H9 (cell line): ENCODE measurements around the gene RNF214. TPM values are rescaled to one million over a fixed set of nuclear protein-coding genes. Genes with fewer than 3 reads are reported as not detected.

Experiments used
- DNase-seq: peaks from one replicate; pipeline ENCODE4 v3.0.0-alpha.2; 2017
- H2AFZ ChIP-seq: one replicate; pipeline ENCODE4 v1.6.1; 2013; ENCODE audit warnings: mild to moderate bottlenecking, low read length, control low read depth, moderate library complexity
- H2AK5ac ChIP-seq: 2 replicates; pipeline ENCODE4 v1.6.1; 2013; ENCODE audit warnings: low read length, control low read depth, mixed read lengths; ENCODE audit not compliant: insufficient read length
- H2BK120ac ChIP-seq: one replicate; pipeline ENCODE4 v1.6.1; 2013; ENCODE audit warnings: low read depth, mild to moderate bottlenecking, low read length, control low read depth, inconsistent platforms; ENCODE audit not compliant: poor library complexity, severe bottlenecking
- H2BK12ac ChIP-seq: 2 replicates; pipeline ENCODE4 v1.6.1; 2013; ENCODE audit warnings: low read length, control low read depth, mixed read lengths, low read depth; ENCODE audit not compliant: insufficient read length
- H2BK15ac ChIP-seq: 2 replicates; pipeline ENCODE4 v1.6.1; 2013; ENCODE audit warnings: low read depth, low read length, control low read depth
- H2BK20ac ChIP-seq: one replicate; pipeline ENCODE4 v1.6.1; 2013; ENCODE audit warnings: low read depth, mild to moderate bottlenecking, low read length, control low read depth, inconsistent platforms; ENCODE audit not compliant: poor library complexity, severe bottlenecking
- H2BK5ac ChIP-seq: 2 replicates; pipeline ENCODE4 v1.6.1; 2013; ENCODE audit warnings: low read length, control low read depth, mixed read lengths; ENCODE audit not compliant: insufficient read length
- H3K14ac ChIP-seq: 2 replicates; pipeline ENCODE4 v1.6.1; 2013; ENCODE audit warnings: low read length, control low read depth; ENCODE audit not compliant: insufficient read depth
- H3K18ac ChIP-seq: 2 replicates; pipeline ENCODE4 v1.6.1; 2013; ENCODE audit warnings: low read depth, mild to moderate bottlenecking, mixed read lengths, low read length, control low read depth; ENCODE audit not compliant: insufficient read length
- H3K23ac ChIP-seq: 2 replicates; pipeline ENCODE4 v1.6.1; 2013; ENCODE audit warnings: low read length, control low read depth, mixed read lengths, low read depth; ENCODE audit not compliant: insufficient read length
- H3K23me2 ChIP-seq: 2 replicates; pipeline ENCODE4 v1.6.1; 2013; ENCODE audit warnings: low read depth, mild to moderate bottlenecking, mixed read lengths, low read length, control low read depth; ENCODE audit not compliant: insufficient read length, poor library complexity, severe bottlenecking
- H3K27ac ChIP-seq: 2 replicates; pipeline ENCODE4 v1.5.1; 2013; ENCODE audit warnings: low read length, control low read depth, mixed read lengths, low read depth; ENCODE audit not compliant: insufficient read length
- H3K27me3 ChIP-seq: 2 replicates; pipeline ENCODE4 v1.6.1; 2013; ENCODE audit warnings: low read length, control low read depth, inconsistent platforms; ENCODE audit not compliant: insufficient read depth
- H3K4ac ChIP-seq: 2 replicates; pipeline ENCODE4 v1.6.1; 2013; ENCODE audit warnings: low read depth, mild to moderate bottlenecking, control low read depth, inconsistent platforms, low read length, moderate library complexity
- H3K4me1 ChIP-seq: 2 replicates; pipeline ENCODE4 v1.6.1; 2013; ENCODE audit warnings: low read length, control low read depth, inconsistent platforms; ENCODE audit not compliant: insufficient read depth
- H3K4me2 ChIP-seq: 2 replicates; pipeline ENCODE4 v1.6.1; 2013; ENCODE audit warnings: low read length, control low read depth, mixed read lengths; ENCODE audit not compliant: insufficient read length, insufficient read depth
- H3K56ac ChIP-seq: 2 replicates; pipeline ENCODE4 v1.6.1; 2013; ENCODE audit warnings: low read depth, mild to moderate bottlenecking, mixed read lengths, low read length, control low read depth; ENCODE audit not compliant: insufficient read length
- H3K79me1 ChIP-seq: 2 replicates; pipeline ENCODE4 v1.6.1; 2013; ENCODE audit warnings: low read depth, mild to moderate bottlenecking, moderate library complexity, low read length, control low read depth, inconsistent platforms; ENCODE audit not compliant: insufficient read depth, poor library complexity, severe bottlenecking
- H3K79me2 ChIP-seq: 2 replicates; pipeline ENCODE4 v1.6.1; 2013; ENCODE audit warnings: low read length, control low read depth, inconsistent platforms; ENCODE audit not compliant: insufficient read depth
- H3K9ac ChIP-seq: 2 replicates; pipeline ENCODE4 v1.6.1; 2013; ENCODE audit warnings: low read length, control low read depth, mixed read lengths; ENCODE audit not compliant: insufficient read length; ENCODE audit errors: extremely low read depth
- H3K9me3 ChIP-seq: one replicate; pipeline ENCODE4 v1.6.1; 2013; ENCODE audit warnings: low read depth, low read length, inconsistent platforms; ENCODE audit not compliant: control insufficient read depth
- H3T11ph ChIP-seq: one replicate; pipeline ENCODE4 v1.6.1; 2013; ENCODE audit warnings: mild to moderate bottlenecking, low read length, control low read depth, inconsistent platforms
- H4K20me1 ChIP-seq: one replicate; pipeline ENCODE4 v1.6.1; 2013; ENCODE audit not compliant: control insufficient read depth, insufficient read length, insufficient read depth
- H4K5ac ChIP-seq: 2 replicates; pipeline ENCODE4 v1.6.1; 2013; ENCODE audit warnings: low read depth, mild to moderate bottlenecking, mixed read lengths, low read length, control low read depth; ENCODE audit not compliant: insufficient read length
- H4K8ac ChIP-seq: replicated peaks from 2 replicates; pipeline ENCODE4 v1.6.1; 2013; ENCODE audit warnings: low read length, control low read depth, mixed read lengths, low read depth; ENCODE audit not compliant: insufficient read length
- H4K91ac ChIP-seq: 2 replicates; pipeline ENCODE4 v1.6.1; 2013; ENCODE audit warnings: low read depth, mild to moderate bottlenecking, moderate library complexity, mixed read lengths, low read length, control low read depth; ENCODE audit not compliant: insufficient read length
- H3K27ac Mint-ChIP-seq, 3 experiments: 2 replicates in 2 of 3; 3 replicates in 1 of 3; pipeline ENCODE4 v1.8.0; 2020 to 2021; ENCODE audit warnings: mixed read lengths in 3 of 3, mild to moderate bottlenecking in 1 of 3, moderate library complexity in 1 of 3
- H3K27me3 Mint-ChIP-seq: 2 replicates; pipeline ENCODE4 v1.8.0; 2021; ENCODE audit warnings: low read depth, mild to moderate bottlenecking, moderate library complexity, mixed read lengths
- H3K36me3 Mint-ChIP-seq, 3 experiments: 2 replicates in 2 of 3; 3 replicates in 1 of 3; pipeline ENCODE4 v1.8.0; 2020 to 2021; ENCODE audit warnings: low read depth in 3 of 3, mixed read lengths in 3 of 3; ENCODE audit not compliant: insufficient read depth in 1 of 3
- H3K4me1 Mint-ChIP-seq, 2 experiments: 2 replicates each; pipeline ENCODE4 v1.8.0; 2020; ENCODE audit warnings: mixed read lengths in 2 of 2
- H3K4me3 Mint-ChIP-seq, 2 experiments: 2 replicates in 1 of 2; 3 replicates in 1 of 2; pipeline ENCODE4 v1.8.0; 2020 to 2021; ENCODE audit warnings: mild to moderate bottlenecking in 2 of 2, mixed read lengths in 2 of 2, moderate library complexity in 1 of 2
- H3K9me3 Mint-ChIP-seq, 2 experiments: 2 replicates in 1 of 2; 3 replicates in 1 of 2; pipeline ENCODE4 v1.8.0; 2020; ENCODE audit warnings: mild to moderate bottlenecking in 2 of 2, mixed read lengths in 2 of 2, moderate library complexity in 1 of 2
- CTCF ChIP-seq: fragments of 200-600 bp; sonication (generic); conservative IDR thresholded peaks from 3 replicates; pipeline ENCODE4 v1.8.0; 2021; ENCODE audit warnings: antibody characterized with exemption, mild to moderate bottlenecking
- WGBS: extraction: QIAGEN DNeasy Blood & Tissue Kit; methylation state at CpG from one replicate; pipeline ENCODE4 v1.1.7; 2013; ENCODE audit warnings: missing lambda C conversion rate, low lambda C conversion rate, mixed read lengths; ENCODE audit not compliant: insufficient read length; ENCODE audit errors: extremely low coverage; 5-methylcytosine and 5-hydroxymethylcytosine counted together
- total RNA-seq: library from RNA; stranded (reverse); gene quantifications from 2 replicates; pipeline ENCODE4 v1.2.1, GENCODE V29; 2021

RNF214 gene
- total RNA-seq, 1 experiment from 2014 or later: 26.0 TPM

- no peaks in the 10 kb centered on the region; a peak in 1 of 5 replicates for H3K9me3 Mint-ChIP-seq
- H3K9me3 ChIP-seq: no peaks in the 10 kb centered on the region
- H3K27me3 ChIP-seq: no peaks in the 10 kb centered on the region
- no peak within 1 kb of the TSS for H3T11ph ChIP-seq
- no peak for TF ChIP-seq CTCF
- DNase-seq: peak; percentile 98
- H2AFZ ChIP-seq: no peak within 1 kb of the TSS
- peak within 1 kb of the TSS; percentile 73 for H3K4me2 ChIP-seq
- peak within 1 kb of the TSS in 1 of 2 experiments; percentile 31; a peak in 2 of 5 replicates for H3K4me3 Mint-ChIP-seq
- peaks cover 6% of the 10 kb centered on the region for H3K23me2 ChIP-seq
- H3K4me1 Mint-ChIP-seq: no peaks in the 10 kb centered on the region
- H2BK5ac ChIP-seq: no peak within 1 kb of the TSS
- no peak within 1 kb of the TSS for H2BK20ac ChIP-seq
- no peak within 1 kb of the TSS for H4K8ac ChIP-seq
- H3K4me1 ChIP-seq: no peaks in the 10 kb centered on the region
- no peaks in the 10 kb centered on the region for H4K20me1 ChIP-seq
- no peak within 1 kb of the TSS for H2AK5ac ChIP-seq
- no peak within 1 kb of the TSS for H4K5ac ChIP-seq
- H2BK12ac ChIP-seq: no peak within 1 kb of the TSS
- H3K4ac ChIP-seq: no peak within 1 kb of the TSS
- H3K27me3 Mint-ChIP-seq: no peaks in the 10 kb centered on the region
- peak within 1 kb of the TSS; percentile 16 for H3K9ac ChIP-seq
- peak within 1 kb of the TSS; percentile 81 for H3K18ac ChIP-seq
- no peaks in the 10 kb centered on the region for H3K36me3 Mint-ChIP-seq
- peak within 1 kb of the TSS; percentile 50; the same call in 1 of the 2 replicates for H3K14ac ChIP-seq
- H3K56ac ChIP-seq: no peak within 1 kb of the TSS
- H3K27ac ChIP-seq: no peak within 1 kb of the TSS
- no peak within 1 kb of the TSS for H4K91ac ChIP-seq
- no peaks in the 10 kb centered on the region for H3K79me1 ChIP-seq
- no CpG with 5 or more reads among the region's 64 CpGs for WGBS
- H3K27ac Mint-ChIP-seq: peak within 1 kb of the TSS in 1 of 3 experiments; percentile 11; a peak in 1 of 7 replicates
- no peaks in the 10 kb centered on the region; the same call in 1 of the 2 replicates for H3K79me2 ChIP-seq
- no peak within 1 kb of the TSS for H2BK15ac ChIP-seq
- no peak within 1 kb of the TSS for H2BK120ac ChIP-seq
- no peak within 1 kb of the TSS for H3K23ac ChIP-seq
Observed at GRCh38 chr11:117327567-117328374, 95.3 kb downstream of the RNF214 start, which contains the start of gene CEP164. CEP164 (plus strand) TSS chr11:117327854; CDS start chr11:117338587, 10,733 bp downstream.
